Tibial nerve (tissue), 4 donors: ENCODE measurements around the gene C4orf36. TPM values are rescaled to one million over a fixed set of nuclear protein-coding genes. Genes with fewer than 3 reads are reported as not detected.

Experiments used
- DNase-seq, 2 donors: peaks; one replicate each; pipeline ENCODE4 v3.0.0-alpha.2; 2019; ENCODE audit warnings: low spot score in 2 of 2
- H3K27ac ChIP-seq, 4 donors: fragments of 200-600 bp; sonication (generic) in 3 of 4; one replicate each; pipeline ENCODE4 v1.5.1; 2017 to 2019; ENCODE audit warnings: mild to moderate bottlenecking in 1 of 4
- H3K27me3 ChIP-seq, 2 donors: fragments of 200-600 bp; sonication (generic) in 1 of 2; one replicate each; pipeline versions ENCODE4 v1.5.1 to v1.6.0; 2017 to 2019
- H3K36me3 ChIP-seq, 3 donors: fragments of 200-600 bp; sonication (generic); one replicate each; pipeline ENCODE4 v1.5.1; 2018 to 2019
- H3K4me1 ChIP-seq, 4 donors: fragments of 200-600 bp; sonication (generic) in 3 of 4; one replicate each; pipeline ENCODE4 v1.5.1; 2017 to 2019
- H3K4me3 ChIP-seq, 4 donors: fragments of 200-600 bp; sonication (generic) in 3 of 4; one replicate each; pipeline ENCODE4 v1.5.1; 2017 to 2019; ENCODE audit warnings: mild to moderate bottlenecking in 1 of 4, moderate library complexity in 1 of 4
- H3K9me3 ChIP-seq, 4 donors: fragments of 200-600 bp; sonication (generic) in 3 of 4; one replicate each; pipeline ENCODE4 v1.5.1; 2017 to 2019
- EP300 ChIP-seq, 2 donors: sonication (generic); formaldehyde crosslinking; IDR thresholded peaks; one replicate each; pipeline ENCODE4 v1.6.1; 2017; ENCODE audit warnings: antibody characterized with exemption in 2 of 2, mild to moderate bottlenecking in 1 of 2
- POLR2A ChIP-seq, 2 donors: fragments of 450-650 bp; IDR thresholded peaks; one replicate each; pipeline ENCODE4 v1.6.1; 2017; ENCODE audit warnings: antibody characterized with exemption in 2 of 2, mild to moderate bottlenecking in 2 of 2, moderate library complexity in 2 of 2
- WGBS, 2 donors: methylation state at CpG; one replicate each; pipeline ENCODE4 v1.1.5; 2018; 5-methylcytosine and 5-hydroxymethylcytosine counted together
- total RNA-seq, 4 donors: library from RNA; depleted of rRNA; stranded (reverse); fragments of >200 nt; gene quantifications; one replicate each; pipeline ENCODE4 v1.1.0, GENCODE V29; 2016
- TF ChIP-seq, protein P1 (sequence below), 5 experiments: fragments of 200-600 bp in 3 of 5; fragments of 450-650 bp in 2 of 5; sonication (generic) in 3 of 5; IDR thresholded peaks; one replicate each; pipeline ENCODE4 v1.5.1; 2016 to 2019; ENCODE audit warnings: antibody characterized with exemption in 5 of 5, mild to moderate bottlenecking in 3 of 5, moderate library complexity in 2 of 5

C4orf36 gene
- total RNA-seq, 4 donors from 2014 or later: 0.66 to 5.3 (median 3.4) TPM

DNA sequence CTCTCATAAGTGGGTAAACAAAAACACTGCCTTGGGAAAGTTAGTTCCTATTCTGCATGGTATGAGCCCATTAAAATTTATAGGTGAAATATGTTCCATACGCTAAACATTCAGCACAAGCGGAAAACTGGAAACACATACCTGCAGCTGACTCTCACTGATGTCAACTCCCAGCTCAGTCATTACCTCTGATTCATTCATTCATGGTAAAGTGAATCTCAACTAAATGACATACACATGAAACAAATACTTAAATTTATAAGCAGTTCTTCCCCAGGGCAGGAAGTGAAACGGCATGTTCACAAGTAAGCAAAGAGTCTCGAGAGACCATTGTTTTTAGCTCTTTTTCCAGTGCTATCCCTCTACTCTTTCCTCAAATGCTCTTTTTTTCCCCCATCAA is 44.7 kb downstream of the C4orf36 start:
- peaks cover 0 to 16% (median 4%) of the 10 kb centered on the region in 4 donors for H3K4me1 ChIP-seq
- peak overlapping the region in 3 of 4 donors; percentile 12 to 44 (median 20) for H3K4me3 ChIP-seq
- peak overlapping the region; percentile 38 to 85 (median 66) for H3K27ac ChIP-seq
- no peaks in the 10 kb centered on the region for H3K9me3 ChIP-seq
- TF ChIP-seq POLR2A (IDR thresholded peaks at IDR 0.05) (no peak), EP300 (IDR thresholded peaks at IDR 0.05) (no peak)
- TF ChIP-seq, protein P1, sequence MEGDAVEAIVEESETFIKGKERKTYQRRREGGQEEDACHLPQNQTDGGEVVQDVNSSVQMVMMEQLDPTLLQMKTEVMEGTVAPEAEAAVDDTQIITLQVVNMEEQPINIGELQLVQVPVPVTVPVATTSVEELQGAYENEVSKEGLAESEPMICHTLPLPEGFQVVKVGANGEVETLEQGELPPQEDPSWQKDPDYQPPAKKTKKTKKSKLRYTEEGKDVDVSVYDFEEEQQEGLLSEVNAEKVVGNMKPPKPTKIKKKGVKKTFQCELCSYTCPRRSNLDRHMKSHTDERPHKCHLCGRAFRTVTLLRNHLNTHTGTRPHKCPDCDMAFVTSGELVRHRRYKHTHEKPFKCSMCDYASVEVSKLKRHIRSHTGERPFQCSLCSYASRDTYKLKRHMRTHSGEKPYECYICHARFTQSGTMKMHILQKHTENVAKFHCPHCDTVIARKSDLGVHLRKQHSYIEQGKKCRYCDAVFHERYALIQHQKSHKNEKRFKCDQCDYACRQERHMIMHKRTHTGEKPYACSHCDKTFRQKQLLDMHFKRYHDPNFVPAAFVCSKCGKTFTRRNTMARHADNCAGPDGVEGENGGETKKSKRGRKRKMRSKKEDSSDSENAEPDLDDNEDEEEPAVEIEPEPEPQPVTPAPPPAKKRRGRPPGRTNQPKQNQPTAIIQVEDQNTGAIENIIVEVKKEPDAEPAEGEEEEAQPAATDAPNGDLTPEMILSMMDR (IDR thresholded peaks at IDR 0.05): no peak
- DNase-seq: no peak
- H3K36me3 ChIP-seq: no peaks in the 10 kb centered on the region
- 52 to 61% methylated on average over 4 of the region's 4 CpGs for WGBS, 2 donors
- no peaks in the 10 kb centered on the region for H3K27me3 ChIP-seq

DNA sequence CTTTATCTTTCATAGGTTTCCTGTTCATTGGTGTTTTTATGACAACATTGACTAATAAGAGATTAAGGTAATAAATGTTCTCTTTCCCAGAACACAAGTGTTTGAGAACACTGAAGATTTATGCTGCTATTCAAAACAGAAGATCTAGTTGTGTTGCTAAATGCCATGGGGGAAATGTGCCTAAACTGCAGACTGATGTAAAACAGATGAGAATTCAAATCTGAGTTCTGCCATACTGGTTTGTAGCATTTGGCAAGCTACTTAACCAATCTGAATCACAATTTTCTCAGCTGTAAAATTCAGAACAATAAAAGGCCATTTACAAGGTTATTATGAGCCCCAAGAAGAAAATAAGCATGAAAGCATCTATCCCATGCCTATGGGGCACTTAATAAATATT is 45.3 kb downstream of the C4orf36 start:
- DNase-seq: no peak
- no peaks in the 10 kb centered on the region for H3K36me3 ChIP-seq
- H3K9me3 ChIP-seq: no peaks in the 10 kb centered on the region
- H3K4me3 ChIP-seq: peak overlapping the region in 1 of 4 donors; percentile 44
- peaks cover 0 to 16% (median 4%) of the 10 kb centered on the region in 4 donors for H3K4me1 ChIP-seq
- H3K27ac ChIP-seq: peak overlapping the region in 2 of 4 donors; percentile 79 to 85
- TF ChIP-seq, protein P1 (IDR thresholded peaks at IDR 0.05): no peak
- TF ChIP-seq POLR2A (IDR thresholded peaks at IDR 0.05): no peak
- peak in 1 of 2 donors; percentile 77 for TF ChIP-seq EP300 (IDR thresholded peaks at IDR 0.05)
- H3K27me3 ChIP-seq: no peaks in the 10 kb centered on the region

DNA sequence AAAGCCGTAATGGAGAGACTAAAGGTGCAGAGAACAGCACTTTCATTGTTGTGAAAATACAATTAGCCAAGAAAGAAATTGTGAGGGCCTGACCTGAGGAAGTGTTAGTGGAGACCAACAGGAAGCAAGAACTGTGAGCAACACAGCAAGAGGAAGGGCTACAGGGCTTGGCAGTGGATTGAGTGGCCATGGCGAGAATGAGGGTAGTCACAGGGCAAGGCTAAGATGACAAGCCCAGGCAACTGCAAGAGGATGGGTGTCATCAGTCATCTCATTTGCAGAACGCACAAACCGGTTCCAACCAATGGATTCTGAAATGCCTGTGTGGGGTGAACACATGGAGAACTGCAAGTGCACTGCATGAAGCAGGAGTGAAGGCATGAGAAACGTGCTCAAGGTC is 46.6 kb downstream of the C4orf36 start:
- WGBS, 2 donors: 72 to 79% methylated on average over 5 of the region's 5 CpGs

DNA sequence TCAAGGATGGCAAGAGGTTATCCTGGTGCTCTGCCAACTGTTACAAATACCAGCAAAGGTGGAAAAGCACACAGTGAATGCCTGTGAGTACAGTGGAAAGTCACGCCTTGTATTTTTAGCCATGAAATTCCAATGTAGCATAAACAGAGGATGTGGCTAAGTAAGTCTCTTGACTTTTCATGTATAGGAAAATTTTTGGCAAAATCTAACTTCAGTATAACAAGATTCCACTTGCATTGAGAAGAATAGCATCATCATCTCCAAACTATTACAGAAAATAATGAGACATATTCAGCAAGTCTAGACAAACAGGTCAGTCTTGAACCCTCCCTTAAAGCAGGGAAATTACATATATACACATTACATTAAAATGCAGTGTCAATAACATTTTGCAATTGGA is 50.9 kb downstream of the C4orf36 start:
- 93 to 95% methylated on average over 1 of the region's 1 CpG for WGBS, 2 donors
- Histone ChIP-seq H3K4me1 (peaks cover 0 to 5% (median 0%) of the 10 kb centered on the region in 4 donors), H3K27me3 (no peaks in the 10 kb centered on the region), H3K9me3 (no peaks in the 10 kb centered on the region), H3K27ac (no peak overlapping the region), H3K36me3 (no peaks in the 10 kb centered on the region), H3K4me3 (no peak overlapping the region)
- TF ChIP-seq POLR2A (IDR thresholded peaks at IDR 0.05) (no peak), EP300 (IDR thresholded peaks at IDR 0.05) (no peak)
- TF ChIP-seq, protein P1 (IDR thresholded peaks at IDR 0.05): no peak
- DNase-seq: no peak

More for the DNA sequence above, 46.6 kb downstream of the C4orf36 start:
- H3K9me3 ChIP-seq: no peaks in the 10 kb centered on the region
- no peak for DNase-seq
- no peak overlapping the region for H3K27ac ChIP-seq
- H3K36me3 ChIP-seq: no peaks in the 10 kb centered on the region
- no peak for TF ChIP-seq EP300 (IDR thresholded peaks at IDR 0.05)
- TF ChIP-seq POLR2A (IDR thresholded peaks at IDR 0.05): no peak
- TF ChIP-seq, protein P1 (IDR thresholded peaks at IDR 0.05): no peak
- no peak overlapping the region for H3K4me3 ChIP-seq
- peaks cover 0 to 16% (median 4%) of the 10 kb centered on the region in 4 donors for H3K4me1 ChIP-seq
- no peaks in the 10 kb centered on the region for H3K27me3 ChIP-seq

DNA sequence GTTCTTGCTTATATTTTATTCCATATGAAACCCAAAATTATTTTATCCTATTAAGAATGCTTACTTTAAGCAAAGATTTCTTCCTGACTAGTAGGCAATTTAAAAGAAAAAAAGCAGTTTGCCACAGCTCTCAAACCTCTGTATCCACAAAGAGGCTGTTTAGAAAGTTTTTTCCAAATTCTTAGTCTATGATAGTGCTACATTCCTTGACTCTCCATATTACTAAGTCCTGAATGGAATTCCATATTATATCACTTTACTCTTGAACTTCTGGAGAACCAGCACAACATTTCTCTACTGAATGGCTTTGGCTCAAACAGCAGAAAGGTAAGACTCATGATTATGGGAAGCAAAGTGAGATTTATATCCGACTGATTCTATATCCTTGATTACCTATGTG is 51.4 kb downstream of the C4orf36 start:
- WGBS, 2 donors: 89 to 97% methylated on average over 1 of the region's 1 CpG

More for the DNA sequence above, 51.4 kb downstream of the C4orf36 start:
- Histone ChIP-seq H3K27ac (no peak overlapping the region), H3K9me3 (no peaks in the 10 kb centered on the region), H3K4me3 (no peak overlapping the region), H3K27me3 (no peaks in the 10 kb centered on the region), H3K36me3 (no peaks in the 10 kb centered on the region), H3K4me1 (peaks cover 0 to 5% (median 0%) of the 10 kb centered on the region in 4 donors)
- TF ChIP-seq POLR2A (IDR thresholded peaks at IDR 0.05) (no peak), EP300 (IDR thresholded peaks at IDR 0.05) (no peak)
- TF ChIP-seq, protein P1 (IDR thresholded peaks at IDR 0.05): no peak
- no peak for DNase-seq
